Uterus (tissue), 2 donors: ENCODE measurements around the gene IGF2BP2.

ENCODE experiments used
- CTCF ChIP-seq, 4 experiments: fragments of 200-600 bp in 2 of 4; fragments of 450-650 bp in 2 of 4; sonication (generic) in 2 of 4; IDR thresholded peaks; one replicate each; pipeline ENCODE4 v1.5.1; 2016 to 2019; ENCODE audit warnings: antibody characterized with exemption in 4 of 4, mild to moderate bottlenecking in 2 of 4, moderate library complexity in 1 of 4
- POLR2A ChIP-seq, 2 donors: fragments of 450-650 bp; IDR thresholded peaks; one replicate each; pipeline ENCODE4 v1.6.1; 2016; ENCODE audit warnings: antibody characterized with exemption in 2 of 2, mild to moderate bottlenecking in 1 of 2, moderate library complexity in 1 of 2

- TF ChIP-seq POLR2A (IDR thresholded peaks at IDR 0.05): no peak
- TF ChIP-seq CTCF (IDR thresholded peaks at IDR 0.05): no peak
Observed at GRCh38 chr3:185764163-185764979, 60.5 kb downstream of the IGF2BP2 start.
